Stimulated activated CD8-positive, alpha-beta memory T cell treated with anti-CD3 and anti-CD28 coated beads, Interleukin-12 subunit alpha, Interleukin-12 subunit beta, amount 100 ng/mL, for 24 hours (primary cell): ENCODE data around the gene ZNF577.

Experiments
- DNase-seq: peaks from one replicate; pipeline ENCODE4 v3.0.0-alpha.2; 2020; ENCODE audit errors: extremely low read depth

Gene ZNF577

GRCh38 chr19:51861870-51862622, 25.7 kb downstream of the ZNF577 start:
- no peak for DNase-seq

- DNase-seq, result no peak
Measured at GRCh38 chr19:51837145-51837544, 50.6 kb downstream of the ZNF577 start.

- DNase-seq, result no peak
Measured at GRCh38 chr19:51830274-51830673, 57.5 kb downstream of the ZNF577 start.

- no peak for DNase-seq
Measured at GRCh38 chr19:51824281-51825005, 63.3 kb downstream of the ZNF577 start.

GRCh38 chr19:51822946-51823345, 64.8 kb downstream of the ZNF577 start:
- DNase-seq, result no peak

GRCh38 chr19:51822325-51822724, 65.4 kb downstream of the ZNF577 start:
- DNase-seq, result no peak

- DNase-seq, result no peak
Measured at GRCh38 chr19:51821921-51822320, 65.8 kb downstream of the ZNF577 start.

GRCh38 chr19:51821456-51821855, 66.3 kb downstream of the ZNF577 start:
- no peak for DNase-seq
